K562 (cell line): Measurements from ENCODE around the gene CFD. TPM values are rescaled to one million over a fixed set of nuclear protein-coding genes. Genes with fewer than 3 reads are reported as not detected.

Source experiments
- BCOR ChIP-seq: fragments of 450-650 bp; IDR thresholded peaks from 2 replicates; pipeline ENCODE4 v1.6.1; 2016
- CBFA2T3 ChIP-seq: fragments of 450-650 bp; IDR thresholded peaks from 2 replicates; pipeline ENCODE4 v1.6.1; 2017
- CBX5 ChIP-seq: IDR thresholded peaks from 2 replicates; pipeline ENCODE4 v1.6.1; 2014; ENCODE audit warnings: low read depth, borderline replicate concordance
- CC2D1A ChIP-seq: fragments of 450-650 bp; IDR thresholded peaks from 2 replicates; pipeline ENCODE4 v1.6.1; 2017; ENCODE audit warnings: mild to moderate bottlenecking
- CREBBP ChIP-seq: IDR thresholded peaks from one replicate; pipeline ENCODE4 v1.6.1; 2012; ENCODE audit warnings: low read depth, mild to moderate bottlenecking, control low read depth, inconsistent platforms, low read length
- CXXC5 ChIP-seq: fragments of 250-450 bp; sonication (Bioruptor Pico); IDR thresholded peaks from 2 replicates; pipeline ENCODE4 v1.8.0; 2022; ENCODE audit warnings: inconsistent platforms, mild to moderate bottlenecking, moderate library complexity
- ETV6 ChIP-seq, 3 experiments: fragments of 150-350 bp in 1 of 3; sonication (generic) in 1 of 3; formaldehyde crosslinking in 1 of 3; IDR thresholded peaks; 2 replicates each; pipeline versions ENCODE4 v1.6.1 to v1.8.0; 2014 to 2022; ENCODE audit warnings: borderline replicate concordance in 2 of 3, low read depth in 2 of 3, antibody characterized with exemption in 1 of 3, low read length in 1 of 3, mild to moderate bottlenecking in 1 of 3, missing genetic modification reagents in 1 of 3
- FOSL1 ChIP-seq: fragments of 200-800 bp; sonication (Bioruptor generic); conservative IDR thresholded peaks from 2 replicates; pipeline ENCODE4 v1.6.1; 2016; ENCODE audit warnings: missing genetic modification characterization, missing compliant biosample characterization
- HDAC2 ChIP-seq: fragments of 450-650 bp; IDR thresholded peaks from 2 replicates; pipeline ENCODE4 v1.6.1; 2016; ENCODE audit warnings: mild to moderate bottlenecking
- KDM1A ChIP-seq, 2 experiments: fragments of 450-650 bp; IDR thresholded peaks; 2 replicates each; pipeline ENCODE4 v1.6.1; 2016; ENCODE audit warnings: mild to moderate bottlenecking in 2 of 2
- KLF10 ChIP-seq: fragments of 250-450 bp; sonication (Bioruptor Pico); IDR thresholded peaks from 2 replicates; pipeline ENCODE4 v1.6.1; 2021; ENCODE audit warnings: matching md5 sums
- MEF2D ChIP-seq: conservative IDR thresholded peaks from 2 replicates; pipeline ENCODE4 v1.6.1; 2016; ENCODE audit warnings: low read depth, missing genetic modification characterization, missing compliant biosample characterization
- PHF20 ChIP-seq: fragments of 450-650 bp; IDR thresholded peaks from 2 replicates; pipeline ENCODE4 v1.6.1; 2018; ENCODE audit not compliant: partially characterized antibody
- PHF21A ChIP-seq: fragments of 450-650 bp; IDR thresholded peaks from 2 replicates; pipeline ENCODE4 v1.6.1; 2017; ENCODE audit warnings: low read depth, borderline replicate concordance
- RUNX1 ChIP-seq: sonication (generic); IDR thresholded peaks from 2 replicates; pipeline ENCODE4 v1.6.1; 2016; ENCODE audit warnings: antibody characterized with exemption, low read depth
- SMARCC2 ChIP-seq: fragments of 450-650 bp; IDR thresholded peaks from 2 replicates; pipeline ENCODE4 v1.6.1; 2017; ENCODE audit warnings: antibody characterized with exemption, moderate library complexity, mild to moderate bottlenecking, low read depth
- TAL1 ChIP-seq: fragments of 450-650 bp; IDR thresholded peaks from 2 replicates; pipeline ENCODE4 v1.6.1; 2016; ENCODE audit warnings: mild to moderate bottlenecking
- TRIM24 ChIP-seq, 2 experiments: fragments of 450-650 bp; IDR thresholded peaks; 2 replicates each; pipeline ENCODE4 v1.6.1; 2016
- ZNF124 ChIP-seq: sonication (generic); formaldehyde crosslinking; IDR thresholded peaks from 2 replicates; pipeline ENCODE4 v1.8.1; 2022; ENCODE audit warnings: missing genetic modification reagents
- ZNF212 ChIP-seq: fragments of 450-650 bp; formaldehyde crosslinking; IDR thresholded peaks from 2 replicates; pipeline ENCODE4 v1.4.0; 2020; ENCODE audit warnings: mild to moderate bottlenecking
- ZNF586 ChIP-seq: fragments of 450-650 bp; formaldehyde crosslinking; conservative IDR thresholded peaks from 2 replicates; pipeline ENCODE4 v1.4.0; 2020; ENCODE audit warnings: mild to moderate bottlenecking, moderate library complexity
- ZNF668 ChIP-seq: fragments of 250-450 bp; sonication (Bioruptor Pico); IDR thresholded peaks from 2 replicates; pipeline ENCODE4 v1.8.0; 2022; ENCODE audit warnings: mild to moderate bottlenecking, inconsistent platforms
- ZNF76 ChIP-seq: fragments of 250-450 bp; sonication (Bioruptor Pico); IDR thresholded peaks from 2 replicates; pipeline ENCODE4 v1.4.0; 2020; ENCODE audit warnings: mild to moderate bottlenecking, moderate library complexity, borderline replicate concordance
- ZNF764 ChIP-seq: fragments of 250-450 bp; sonication (Bioruptor Pico); IDR thresholded peaks from 2 replicates; pipeline ENCODE4 v1.4.0; 2020; ENCODE audit warnings: low read depth, mild to moderate bottlenecking, moderate library complexity
- ZZZ3 ChIP-seq: fragments of 450-650 bp; IDR thresholded peaks from 2 replicates; pipeline ENCODE4 v1.6.1; 2016; ENCODE audit warnings: antibody characterized with exemption, mild to moderate bottlenecking, moderate library complexity
- polyA plus RNA-seq, 8 experiments: library from polyadenylated mRNA; depleted of rRNA in 4 of 8; stranded (reverse) in 5 of 8; unstranded in 3 of 8; fragments of >200 nt; fragmentation: Nextera tagmentation in 2 of 8; fragmentation: Illumina TruSeq in 1 of 8; extraction: Ambion mirVana in 2 of 8; extraction: Trizol in 1 of 8; gene quantifications; 2 replicates each; pipeline versions ENCODE4 v1.2.1 to v1.2.3, GENCODE V29; 2011 to 2014; ENCODE audit warnings: inconsistent platforms in 1 of 8, missing spikeins in 1 of 8
- total RNA-seq, 7 experiments: library from RNA; depleted of rRNA in 6 of 7; stranded (reverse); fragments of >200 nt in 6 of 7; fragmentation: Illumina TruSeq in 2 of 7; extraction: Trizol in 2 of 7; gene quantifications; 2 replicates each; pipeline versions ENCODE4 v1.2.1 to v1.2.3, GENCODE V29; 2011 to 2021; ENCODE audit warnings: low replicate concordance in 1 of 7
- TF ChIP-seq, protein P1 (sequence below): fragments of 250-450 bp; sonication (Bioruptor Pico); IDR thresholded peaks from 2 replicates; pipeline ENCODE4 v1.4.0; 2020; ENCODE audit warnings: mild to moderate bottlenecking
- TF ChIP-seq, protein P2 (sequence below): fragments of 450-650 bp; formaldehyde crosslinking; conservative IDR thresholded peaks from 2 replicates; pipeline ENCODE4 v1.4.0; 2022; ENCODE audit warnings: mild to moderate bottlenecking, missing genetic modification characterization
- TF ChIP-seq, protein P3 (sequence below): fragments of 450-650 bp; IDR thresholded peaks from 2 replicates; pipeline ENCODE4 v1.6.1; 2016; ENCODE audit warnings: low read depth, mild to moderate bottlenecking, moderate library complexity

CFD gene
- total and polyA plus RNA-seq, 9 of the 15 experiments (the other 6 are each of a cell fraction or from before 2014, with no cell fraction given), result 0.52 to 59.4 (median 7.6) TPM

DNA sequence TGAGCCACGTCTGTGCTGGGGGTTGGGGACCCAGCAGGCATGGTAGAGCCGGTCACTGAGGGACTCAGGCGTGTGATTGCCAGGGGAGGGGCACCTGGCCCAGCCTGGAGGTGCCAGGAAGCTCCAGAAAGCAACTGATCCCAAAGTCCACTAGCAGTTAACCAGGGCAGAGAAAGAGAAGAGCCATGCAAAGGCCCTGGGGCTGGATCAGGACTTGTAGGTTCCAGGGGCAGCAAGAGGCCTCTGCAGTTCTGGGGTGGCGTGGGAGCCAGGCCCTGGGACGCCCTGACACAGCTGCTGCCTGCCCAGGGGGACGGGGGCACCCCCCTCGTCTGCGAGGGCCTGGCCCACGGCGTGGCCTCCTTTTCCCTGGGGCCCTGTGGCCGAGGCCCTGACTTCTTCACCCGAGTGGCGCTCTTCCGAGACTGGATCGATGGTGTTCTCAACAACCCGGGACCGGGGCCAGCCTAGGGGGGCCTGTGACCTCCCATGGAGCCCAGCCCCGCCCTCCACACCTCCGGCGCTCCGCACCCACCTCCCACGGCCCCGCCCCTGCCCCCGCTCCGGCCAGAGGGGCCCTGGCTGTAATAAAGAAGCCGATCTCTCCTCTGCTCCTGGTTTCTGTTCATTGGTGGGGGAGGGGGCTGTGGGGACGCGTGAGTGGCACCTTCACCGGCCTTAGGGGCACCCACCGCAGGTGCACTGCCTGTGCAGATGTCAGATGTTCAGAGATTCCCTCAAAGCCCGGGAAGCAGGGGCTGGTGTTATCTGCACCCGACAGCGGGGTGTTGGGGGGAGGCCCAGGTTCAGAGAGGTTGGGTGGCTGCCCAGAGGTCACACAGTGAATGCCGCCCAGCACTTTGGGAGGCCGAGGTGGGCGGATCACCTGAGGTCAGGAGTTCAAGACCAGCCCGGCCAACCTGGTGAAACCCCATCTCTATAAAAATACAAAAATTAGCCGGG lies 27.8 kb upstream of the CFD start (continued):
- TF ChIP-seq ETV6 (IDR thresholded peaks at IDR 0.05; ENCODE audit: borderline replicate concordance in 1 of 2, low read depth in 2 of 2, low read length in 1 of 2) (no peak), ETV6 (CRISPR knock-in tag; IDR thresholded peaks at IDR 0.05; ENCODE audit: borderline replicate concordance) (no peak), TRIM24 (IDR thresholded peaks at IDR 0.05) (peak in 1 of 2 experiments; percentile 47; a peak in 3 of 4 replicates), TAL1 (no peak), HDAC2 (peak; percentile 59), RUNX1 (no peak), CXXC5 (no peak), ZNF586 (CRISPR knock-in tag) (no peak), FOSL1 (tag) (no peak), BCOR (peak; percentile 97), CC2D1A (no peak), KDM1A (IDR thresholded peaks at IDR 0.05) (peak; percentile 83 to 90), ZNF76 (CRISPR knock-in tag) (no peak), MEF2D (tag) (no peak), CBFA2T3 (peak; percentile 81), ZNF124 (CRISPR knock-in tag) (no peak), PHF21A (no peak), KLF10 (CRISPR knock-in tag) (no peak), ZNF668 (CRISPR knock-in tag) (no peak), CREBBP (no peak), PHF20 (no peak), SMARCC2 (no peak), ZZZ3 (no peak), ZNF212 (CRISPR knock-in tag) (no peak), CBX5 (no peak), ZNF764 (no peak)
- TF ChIP-seq, protein P1, sequence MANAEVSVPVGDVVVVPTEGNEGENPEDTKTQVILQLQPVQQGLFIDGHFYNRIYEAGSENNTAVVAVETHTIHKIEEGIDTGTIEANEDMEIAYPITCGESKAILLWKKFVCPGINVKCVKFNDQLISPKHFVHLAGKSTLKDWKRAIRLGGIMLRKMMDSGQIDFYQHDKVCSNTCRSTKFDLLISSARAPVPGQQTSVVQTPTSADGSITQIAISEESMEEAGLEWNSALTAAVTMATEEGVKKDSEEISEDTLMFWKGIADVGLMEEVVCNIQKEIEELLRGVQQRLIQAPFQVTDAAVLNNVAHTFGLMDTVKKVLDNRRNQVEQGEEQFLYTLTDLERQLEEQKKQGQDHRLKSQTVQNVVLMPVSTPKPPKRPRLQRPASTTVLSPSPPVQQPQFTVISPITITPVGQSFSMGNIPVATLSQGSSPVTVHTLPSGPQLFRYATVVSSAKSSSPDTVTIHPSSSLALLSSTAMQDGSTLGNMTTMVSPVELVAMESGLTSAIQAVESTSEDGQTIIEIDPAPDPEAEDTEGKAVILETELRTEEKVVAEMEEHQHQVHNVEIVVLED (CRISPR knock-in tag), result no peak
- TF ChIP-seq, protein P2, sequence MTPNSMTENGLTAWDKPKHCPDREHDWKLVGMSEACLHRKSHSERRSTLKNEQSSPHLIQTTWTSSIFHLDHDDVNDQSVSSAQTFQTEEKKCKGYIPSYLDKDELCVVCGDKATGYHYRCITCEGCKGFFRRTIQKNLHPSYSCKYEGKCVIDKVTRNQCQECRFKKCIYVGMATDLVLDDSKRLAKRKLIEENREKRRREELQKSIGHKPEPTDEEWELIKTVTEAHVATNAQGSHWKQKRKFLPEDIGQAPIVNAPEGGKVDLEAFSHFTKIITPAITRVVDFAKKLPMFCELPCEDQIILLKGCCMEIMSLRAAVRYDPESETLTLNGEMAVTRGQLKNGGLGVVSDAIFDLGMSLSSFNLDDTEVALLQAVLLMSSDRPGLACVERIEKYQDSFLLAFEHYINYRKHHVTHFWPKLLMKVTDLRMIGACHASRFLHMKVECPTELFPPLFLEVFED, result no peak
- TF ChIP-seq, protein P3, sequence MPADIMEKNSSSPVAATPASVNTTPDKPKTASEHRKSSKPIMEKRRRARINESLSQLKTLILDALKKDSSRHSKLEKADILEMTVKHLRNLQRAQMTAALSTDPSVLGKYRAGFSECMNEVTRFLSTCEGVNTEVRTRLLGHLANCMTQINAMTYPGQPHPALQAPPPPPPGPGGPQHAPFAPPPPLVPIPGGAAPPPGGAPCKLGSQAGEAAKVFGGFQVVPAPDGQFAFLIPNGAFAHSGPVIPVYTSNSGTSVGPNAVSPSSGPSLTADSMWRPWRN, result no peak
